ENCODE measurements around the gene ARF3.

Gene ARF3

GRCh38 chr12:48961801-48962200, 4.5 kb upstream of the ARF3 start:
- no peaks in the 10 kb centered on the region for H3K27me3 ChIP-seq (ENCODE audit: insufficient read depth, low read depth)
- TF ChIP-seq CTCF (conservative IDR thresholded peaks at IDR 0.05; ENCODE audit: low read depth, low read length) = no peak

GRCh38 chr12:48961331-48961730, 4.0 kb upstream of the ARF3 start:
- Histone ChIP-seq H3K27ac (no peak overlapping the region), H3K27me3 (ENCODE audit: insufficient read depth, low read depth) (no peaks in the 10 kb centered on the region), H3K9ac (no peak overlapping the region), H3K4me3 (IDR thresholded peaks at IDR 0.05; ENCODE audit: insufficient read depth, low read depth, low read length) (no peak overlapping the region), H2AFZ (ENCODE audit: low read depth) (no peak overlapping the region), H3K36me3 (ENCODE audit: insufficient read depth) (no peaks in the 10 kb centered on the region), H3K4me1 (ENCODE audit: low read depth, poor library complexity, severe bottlenecking) (peaks cover 10% of the 10 kb centered on the region), H3K4me2 (no peak overlapping the region), H3K79me2 (ENCODE audit: insufficient read depth, low read depth) (peaks cover 9% of the 10 kb centered on the region), H4K20me1 (ENCODE audit: insufficient read depth) (no peaks in the 10 kb centered on the region)
- TF ChIP-seq CTCF (conservative IDR thresholded peaks at IDR 0.05; ENCODE audit: low read depth, low read length) = no peak

More at GRCh38 chr12:48961801-48962200, 4.5 kb upstream of the ARF3 start:
- no peak overlapping the region for H3K27ac ChIP-seq
- H3K36me3 ChIP-seq (ENCODE audit: insufficient read depth) = no peaks in the 10 kb centered on the region
- peaks cover 9% of the 10 kb centered on the region for H3K4me1 ChIP-seq (ENCODE audit: low read depth, poor library complexity, severe bottlenecking)
- H3K4me2 ChIP-seq = no peak overlapping the region
- H3K9ac ChIP-seq = no peak overlapping the region
- H3K79me2 ChIP-seq (ENCODE audit: insufficient read depth, low read depth) = peaks cover 4% of the 10 kb centered on the region
- H4K20me1 ChIP-seq (ENCODE audit: insufficient read depth) = no peaks in the 10 kb centered on the region
- no peak overlapping the region for H3K4me3 ChIP-seq (IDR thresholded peaks at IDR 0.05; ENCODE audit: insufficient read depth, low read depth, low read length)
- no peak overlapping the region for H2AFZ ChIP-seq (ENCODE audit: low read depth)

- H3K4me2 ChIP-seq = no peak overlapping the region
- no peaks in the 10 kb centered on the region for H4K20me1 ChIP-seq (ENCODE audit: insufficient read depth)
- no peak overlapping the region for H3K4me3 ChIP-seq (IDR thresholded peaks at IDR 0.05; ENCODE audit: insufficient read depth, low read depth, low read length)
- peaks cover 15% of the 10 kb centered on the region for H3K4me1 ChIP-seq (ENCODE audit: low read depth, poor library complexity, severe bottlenecking)
- no peaks in the 10 kb centered on the region for H3K27me3 ChIP-seq (ENCODE audit: insufficient read depth, low read depth)
- no peak overlapping the region for H3K27ac ChIP-seq
- no peak for TF ChIP-seq CTCF (conservative IDR thresholded peaks at IDR 0.05; ENCODE audit: low read depth, low read length)
- peaks cover 14% of the 10 kb centered on the region for H3K79me2 ChIP-seq (ENCODE audit: insufficient read depth, low read depth)
- no peak overlapping the region for H3K9ac ChIP-seq
- H2AFZ ChIP-seq (ENCODE audit: low read depth) = no peak overlapping the region
- no peaks in the 10 kb centered on the region for H3K36me3 ChIP-seq (ENCODE audit: insufficient read depth)
Measured at GRCh38 chr12:48960834-48961233, 3.5 kb upstream of the ARF3 start.

- Histone ChIP-seq H2AFZ (ENCODE audit: low read depth) (peak overlapping the region; percentile 80), H3K4me1 (ENCODE audit: low read depth, poor library complexity, severe bottlenecking) (peaks cover 41% of the 10 kb centered on the region), H3K27ac (no peak overlapping the region; the same call in 1 of the 2 replicates), H3K4me3 (IDR thresholded peaks at IDR 0.05; ENCODE audit: insufficient read depth, low read depth, low read length) (no peak overlapping the region), H3K27me3 (ENCODE audit: insufficient read depth, low read depth) (no peaks in the 10 kb centered on the region), H4K20me1 (ENCODE audit: insufficient read depth) (no peaks in the 10 kb centered on the region), H3K9ac (peak overlapping the region; percentile 53; the same call in 1 of the 2 replicates), H3K79me2 (ENCODE audit: insufficient read depth, low read depth) (peaks cover 39% of the 10 kb centered on the region), H3K4me2 (peak overlapping the region; percentile 99), H3K36me3 (ENCODE audit: insufficient read depth) (no peaks in the 10 kb centered on the region)
- TF ChIP-seq CTCF (conservative IDR thresholded peaks at IDR 0.05; ENCODE audit: low read depth, low read length) = no peak
Measured at GRCh38 chr12:48958049-48958388, 732 bp upstream of the ARF3 start.

Measured in KMS-11 (cell line).